Activated CD8-positive, alpha-beta memory T cell treated with anti-CD3 and anti-CD28 coated beads for 36 hours (primary cell): ENCODE results near the gene PCDHGC3. TPM values are rescaled to one million over a fixed set of nuclear protein-coding genes. Genes with fewer than 3 reads are reported as not detected.

Source experiments
- CTCF ChIA-PET: fragments of 350-600 bp; sonication (Branson Sonifier 250); formaldehyde crosslinking; loops from one replicate; lab custom pipeline; 2021; ENCODE audit warnings: antibody characterized with exemption; lab: Charles Lee
- POLR2A ChIA-PET: fragments of 350-600 bp; sonication (Branson Sonifier 250); formaldehyde crosslinking; loops from one replicate; lab custom pipeline; 2021; ENCODE audit warnings: antibody characterized with exemption; lab: Charles Lee
- total RNA-seq, 2 experiments: library from RNA; stranded (reverse); gene quantifications; one replicate each; pipeline ENCODE4 v1.2.3, GENCODE V29; 2021

PCDHGC3 gene
- total RNA-seq, 2 experiments from 2014 or later, result 0.13 TPM; not detected in 1

DNA sequence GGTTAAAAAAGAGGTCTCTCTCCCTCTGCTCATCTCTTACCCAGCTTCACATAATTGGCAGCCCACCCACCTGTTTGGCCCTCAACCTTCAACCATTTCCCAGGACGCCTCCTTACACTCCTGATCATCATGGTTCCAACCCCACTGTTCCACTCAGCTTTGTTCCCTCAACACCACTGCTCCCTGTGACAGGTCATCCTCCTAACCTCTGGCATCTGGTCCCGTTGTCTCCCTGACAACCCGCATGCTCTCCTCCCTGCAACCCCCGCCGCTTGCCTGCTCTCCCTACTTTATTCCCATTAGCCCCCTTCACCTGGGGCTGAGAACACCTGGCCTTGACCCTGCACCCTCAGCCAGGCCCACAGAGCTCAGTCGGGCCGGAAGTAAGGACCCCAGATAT lies 26.0 kb downstream of the PCDHGC3 start:
- ChIA-PET POLR2A (no interaction called here), CTCF (no interaction called here)

DNA sequence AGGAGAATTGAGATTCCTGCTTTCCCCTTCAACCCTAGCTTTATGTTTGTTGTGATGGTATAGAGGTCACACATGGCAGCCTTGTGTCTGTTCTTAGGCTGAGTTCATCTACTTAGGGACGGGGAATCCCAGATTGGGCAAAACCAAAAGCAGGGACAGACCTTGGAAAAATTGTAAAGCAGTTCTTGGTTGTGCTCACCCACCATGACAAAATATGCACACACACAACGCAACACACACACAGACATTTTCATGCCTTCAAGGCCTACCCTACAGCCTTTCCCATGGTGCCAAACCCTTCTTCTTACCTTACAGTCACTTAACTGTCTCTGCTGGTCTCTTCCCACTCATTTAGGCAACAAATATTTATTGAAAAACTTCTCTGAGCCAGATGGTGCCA lies 27.9 kb downstream of the PCDHGC3 start:
- ChIA-PET POLR2A (no interaction called here), CTCF (no interaction called here)

DNA sequence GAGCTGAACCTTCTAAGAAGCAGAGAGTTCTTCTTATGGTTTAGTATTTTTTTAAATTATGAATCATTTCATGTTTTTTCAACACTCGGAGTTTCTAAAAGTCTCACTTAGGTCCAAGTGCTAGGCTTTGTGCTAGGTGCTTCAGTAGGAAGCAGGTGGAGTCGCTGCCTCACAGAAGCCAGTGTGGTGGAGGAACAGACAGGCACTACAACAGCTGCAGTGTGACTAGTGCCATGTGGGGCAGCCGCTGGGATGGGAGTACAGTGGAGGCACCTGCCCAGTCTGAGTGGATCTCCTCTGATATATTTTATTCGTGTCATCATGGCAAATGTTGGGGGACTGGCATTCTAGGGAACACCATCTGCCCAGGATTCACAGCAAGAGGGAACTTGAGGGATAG lies 28.4 kb downstream of the PCDHGC3 start:
- POLR2A ChIA-PET, result no interaction called here
- CTCF ChIA-PET, result interaction anchor here (1.5 kb wide), 1 partner anchor 10 kb away, joined by 3 read pairs; no protein-coding TSS in a partner anchor

DNA sequence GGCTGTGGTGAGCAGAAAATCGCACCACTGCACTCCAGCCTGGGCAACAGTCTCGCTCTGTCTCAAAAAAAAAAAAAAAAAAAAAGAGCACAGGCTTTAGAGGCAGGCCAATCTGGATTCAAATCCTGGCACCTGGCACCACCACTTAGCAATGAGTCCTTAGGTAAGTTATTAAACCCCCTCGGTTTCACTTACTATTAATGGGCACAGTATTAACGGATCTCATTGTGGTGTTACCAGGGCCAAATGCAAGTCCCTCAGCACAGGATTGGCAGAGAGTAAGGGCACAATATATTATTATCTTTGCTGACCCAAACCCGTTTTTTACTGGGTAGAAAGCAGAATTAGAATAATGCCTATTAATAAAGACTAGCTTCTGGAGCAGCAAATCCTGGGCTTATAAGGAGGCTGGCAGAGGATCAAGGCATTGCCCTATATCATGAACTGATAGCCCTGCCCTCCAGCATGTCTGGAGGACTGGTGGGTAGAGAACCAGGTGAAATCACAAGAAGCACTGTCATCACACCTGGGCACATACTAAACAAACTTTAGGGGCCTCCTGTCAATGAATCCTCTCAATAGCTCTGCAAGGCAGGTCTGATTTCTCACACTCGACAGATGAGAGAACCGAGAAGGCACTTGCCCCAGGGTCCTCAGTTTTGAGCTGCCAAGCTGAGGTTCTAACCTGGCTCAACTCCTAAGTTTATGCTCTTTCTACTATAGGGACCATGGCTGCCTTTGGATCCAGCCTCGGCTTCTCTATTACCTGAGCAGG lies 30.8 kb downstream of the PCDHGC3 start:
- ChIA-PET POLR2A (no interaction called here), CTCF (interaction anchor here (0.7 kb wide), 1 partner anchor 13 kb away, joined by 5 read pairs; no protein-coding TSS in a partner anchor)

DNA sequence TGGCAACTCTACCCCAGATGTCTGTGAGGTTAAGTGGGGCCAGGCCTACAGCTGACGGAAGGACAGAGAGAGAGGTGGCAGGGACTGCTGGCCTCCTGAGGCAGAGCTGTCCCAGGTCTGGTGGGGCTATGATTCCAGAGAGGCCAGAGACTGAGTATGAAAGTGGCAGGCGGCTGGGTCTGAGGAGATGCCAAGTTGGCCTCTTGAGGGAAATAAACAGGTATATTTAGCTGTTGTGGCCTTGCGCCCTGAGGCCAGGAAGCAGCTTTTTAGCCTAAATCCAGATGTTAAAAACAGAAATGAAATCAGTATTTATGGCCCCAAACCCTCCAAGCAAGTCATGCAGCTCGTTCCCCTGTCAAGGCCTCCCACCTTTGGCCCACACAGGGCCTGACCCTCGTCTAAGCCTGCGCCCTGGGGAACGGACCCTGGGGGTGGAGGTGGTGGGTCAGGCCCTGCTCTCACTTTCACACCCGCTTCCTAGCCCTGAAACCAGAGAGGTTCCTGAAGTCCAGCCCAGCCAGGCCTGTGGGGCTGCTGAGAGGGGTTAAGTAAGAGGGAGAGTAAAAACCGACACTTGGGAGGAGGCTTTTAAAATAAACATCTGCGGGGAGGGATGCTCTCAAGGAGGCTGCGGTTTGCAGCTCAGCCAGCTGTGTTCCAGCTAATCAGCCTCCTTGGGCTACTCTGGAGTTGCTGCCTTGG lies 31.8 kb downstream of the PCDHGC3 start:
- ChIA-PET CTCF (interaction anchor here (1.3 to 1.8 kb wide), 2 partner anchors 17 to 56 kb away, joined by 4 to 5 read pairs; no protein-coding TSS in a partner anchor), POLR2A (no interaction called here)

DNA sequence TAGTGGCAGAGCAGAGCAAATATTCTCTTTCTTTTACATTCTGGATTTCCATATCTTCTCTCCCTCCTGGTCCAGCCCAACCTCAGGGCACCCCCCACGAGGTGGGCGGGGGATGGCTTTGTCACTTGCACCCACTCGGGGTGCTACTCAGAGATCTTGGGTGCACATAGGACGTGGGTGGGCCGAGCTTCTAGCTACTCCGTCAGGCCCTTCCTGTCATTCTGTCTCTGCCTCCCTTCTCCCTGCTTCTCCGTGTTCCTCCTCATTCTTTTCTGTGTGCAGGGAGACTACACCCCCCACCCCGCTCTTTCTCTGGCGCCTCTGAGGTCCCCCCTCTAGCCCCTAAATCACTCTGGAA lies 32.7 kb downstream of the PCDHGC3 start:
- POLR2A ChIA-PET, result no interaction called here
- CTCF ChIA-PET, result interaction anchor here (1.3 to 1.8 kb wide), 2 partner anchors 16 to 56 kb away, joined by 4 to 5 read pairs; no protein-coding TSS in a partner anchor

DNA sequence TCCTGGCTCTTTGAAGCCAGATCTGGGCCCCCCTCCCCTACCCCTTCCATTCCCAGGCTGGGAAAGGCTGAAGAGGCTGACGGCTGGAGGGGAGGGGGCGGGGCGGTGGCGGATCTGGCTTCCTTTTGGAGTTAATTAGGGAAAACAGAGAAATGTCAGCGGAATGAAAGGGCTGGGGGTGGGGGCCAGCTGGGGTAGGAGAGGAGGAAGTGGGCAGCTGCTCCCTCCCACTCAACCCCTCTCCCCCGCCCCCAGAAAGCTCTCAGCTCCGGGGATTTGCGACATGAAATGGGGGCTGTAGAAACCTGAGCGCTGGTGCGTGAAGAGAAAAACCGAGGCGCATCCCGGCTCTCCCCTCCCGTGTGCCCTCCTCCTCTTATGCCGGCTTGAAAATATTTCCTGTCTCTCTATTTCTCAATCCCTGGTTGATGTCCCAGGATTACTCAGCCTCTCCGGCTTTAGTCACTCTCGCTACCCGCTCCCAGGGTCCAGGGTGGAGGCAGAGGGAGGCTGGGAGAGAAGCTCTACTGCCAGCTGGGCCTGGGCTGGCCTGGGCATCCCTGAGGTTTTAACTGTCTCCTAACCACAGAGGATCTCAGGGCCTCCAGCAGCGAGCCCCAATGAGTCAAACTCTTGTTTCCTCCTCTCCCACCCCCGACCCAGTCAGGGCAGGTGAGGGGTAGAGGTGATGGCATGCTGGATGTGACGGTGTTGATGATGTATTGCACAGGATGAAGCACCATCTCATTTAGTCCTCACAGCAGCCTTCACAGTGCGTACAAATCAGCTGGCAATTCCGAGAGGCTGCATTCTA lies 33.2 kb downstream of the PCDHGC3 start:
- ChIA-PET CTCF (interaction anchor here (1.5 to 1.8 kb wide), 2 partner anchors 55 to 97 kb away, joined by 3 to 5 read pairs; no protein-coding TSS in a partner anchor), POLR2A (interaction anchor here (0.8 kb wide), 1 partner anchor 32 kb away, joined by 3 read pairs; no protein-coding TSS in a partner anchor)

DNA sequence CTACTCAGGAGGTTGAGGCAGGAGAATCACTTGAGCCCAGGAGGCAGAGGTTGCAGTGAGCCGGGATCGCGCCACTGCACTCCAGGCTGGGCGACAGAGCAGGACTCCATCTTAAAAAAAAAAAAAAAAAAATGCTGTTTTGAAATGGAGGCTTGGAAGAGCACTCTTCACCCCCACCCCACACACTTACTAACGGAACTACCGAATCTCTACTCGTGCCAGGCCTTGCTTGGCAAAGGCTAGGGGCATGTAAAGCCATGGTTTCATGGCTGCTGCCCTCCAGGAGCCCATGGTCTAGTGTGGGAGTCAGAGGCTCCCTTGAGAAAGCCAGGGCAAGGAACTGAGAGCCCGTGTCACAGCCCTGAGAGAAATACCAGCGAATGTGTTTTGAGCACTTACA lies 34.4 kb downstream of the PCDHGC3 start:
- POLR2A ChIA-PET, result interaction anchor here (0.7 kb wide), 1 partner anchor 136 kb away, joined by 4 read pairs; no protein-coding TSS in a partner anchor
- CTCF ChIA-PET, result interaction anchor here (0.7 to 1.5 kb wide), 4 partner anchors 54 to 288 kb away, joined by 3 read pairs; no protein-coding TSS in a partner anchor

DNA sequence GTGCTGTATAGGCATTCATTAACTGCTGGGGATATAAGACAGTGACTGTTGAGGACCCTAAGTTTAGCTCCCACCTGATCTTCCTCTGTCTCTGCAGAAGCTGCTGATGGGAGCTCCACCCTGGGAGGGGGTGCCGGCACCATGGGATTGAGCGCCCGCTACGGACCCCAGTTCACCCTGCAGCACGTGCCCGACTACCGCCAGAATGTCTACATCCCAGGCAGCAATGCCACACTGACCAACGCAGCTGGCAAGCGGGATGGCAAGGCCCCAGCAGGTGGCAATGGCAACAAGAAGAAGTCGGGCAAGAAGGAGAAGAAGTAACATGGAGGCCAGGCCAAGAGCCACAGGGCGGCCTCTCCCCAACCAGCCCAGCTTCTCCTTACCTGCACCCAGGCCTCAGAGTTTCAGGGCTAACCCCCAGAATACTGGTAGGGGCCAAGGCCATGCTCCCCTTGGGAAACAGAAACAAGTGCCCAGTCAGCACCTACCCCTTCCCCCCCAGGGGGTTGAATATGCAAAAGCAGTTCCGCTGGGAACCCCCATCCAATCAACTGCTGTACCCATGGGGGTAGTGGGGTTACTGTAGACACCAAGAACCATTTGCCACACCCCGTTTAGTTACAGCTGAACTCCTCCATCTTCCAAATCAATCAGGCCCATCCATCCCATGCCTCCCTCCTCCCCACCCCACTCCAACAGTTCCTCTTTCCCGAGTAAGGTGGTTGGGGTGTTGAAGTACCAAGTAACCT lies 35.3 kb downstream of the PCDHGC3 start:
- CTCF ChIA-PET, result interaction anchor here (0.9 to 1.5 kb wide), 4 partner anchors 13 to 191 kb away, joined by 3 to 4 read pairs (median 3); partner anchors contain the start of gene TAF7
- POLR2A ChIA-PET, result no interaction called here

DNA sequence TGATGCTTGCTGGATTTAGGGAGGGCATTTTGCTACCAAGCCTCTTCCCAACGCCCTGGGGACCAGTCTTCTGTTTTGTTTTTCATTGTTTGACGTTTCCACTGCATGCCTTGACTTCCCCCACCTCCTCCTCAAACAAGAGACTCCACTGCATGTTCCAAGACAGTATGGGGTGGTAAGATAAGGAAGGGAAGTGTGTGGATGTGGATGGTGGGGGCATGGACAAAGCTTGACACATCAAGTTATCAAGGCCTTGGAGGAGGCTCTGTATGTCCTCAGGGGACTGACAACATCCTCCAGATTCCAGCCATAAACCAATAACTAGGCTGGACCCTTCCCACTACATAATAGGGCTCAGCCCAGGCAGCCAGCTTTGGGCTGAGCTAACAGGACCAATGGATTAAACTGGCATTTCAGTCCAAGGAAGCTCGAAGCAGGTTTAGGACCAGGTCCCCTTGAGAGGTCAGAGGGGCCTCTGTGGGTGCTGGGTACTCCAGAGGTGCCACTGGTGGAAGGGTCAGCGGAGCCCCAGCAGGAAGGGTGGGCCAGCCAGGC lies 36.1 kb downstream of the PCDHGC3 start:
- ChIA-PET CTCF (interaction anchor here (0.5 to 2.4 kb wide), 7 partner anchors 12 to 192 kb away, joined by 3 to 9 read pairs (median 4); partner anchors contain the start of genes PCDHGA10 and TAF7), POLR2A (no interaction called here)

DNA sequence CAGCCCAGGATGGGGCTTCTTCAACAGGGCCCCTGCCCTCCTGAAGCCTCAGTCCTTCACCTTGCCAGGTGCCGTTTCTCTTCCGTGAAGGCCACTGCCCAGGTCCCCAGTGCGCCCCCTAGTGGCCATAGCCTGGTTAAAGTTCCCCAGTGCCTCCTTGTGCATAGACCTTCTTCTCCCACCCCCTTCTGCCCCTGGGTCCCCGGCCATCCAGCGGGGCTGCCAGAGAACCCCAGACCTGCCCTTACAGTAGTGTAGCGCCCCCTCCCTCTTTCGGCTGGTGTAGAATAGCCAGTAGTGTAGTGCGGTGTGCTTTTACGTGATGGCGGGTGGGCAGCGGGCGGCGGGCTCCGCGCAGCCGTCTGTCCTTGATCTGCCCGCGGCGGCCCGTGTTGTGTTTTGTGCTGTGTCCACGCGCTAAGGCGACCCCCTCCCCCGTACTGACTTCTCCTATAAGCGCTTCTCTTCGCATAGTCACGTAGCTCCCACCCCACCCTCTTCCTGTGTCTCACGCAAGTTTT lies 36.7 kb downstream of the PCDHGC3 start:
- POLR2A ChIA-PET, result interaction anchor here (0.6 to 1.0 kb wide), 2 partner anchors 28 to 52 kb away, joined by 3 to 4 read pairs; partner anchors contain the start of gene PCDHGC4

DNA sequence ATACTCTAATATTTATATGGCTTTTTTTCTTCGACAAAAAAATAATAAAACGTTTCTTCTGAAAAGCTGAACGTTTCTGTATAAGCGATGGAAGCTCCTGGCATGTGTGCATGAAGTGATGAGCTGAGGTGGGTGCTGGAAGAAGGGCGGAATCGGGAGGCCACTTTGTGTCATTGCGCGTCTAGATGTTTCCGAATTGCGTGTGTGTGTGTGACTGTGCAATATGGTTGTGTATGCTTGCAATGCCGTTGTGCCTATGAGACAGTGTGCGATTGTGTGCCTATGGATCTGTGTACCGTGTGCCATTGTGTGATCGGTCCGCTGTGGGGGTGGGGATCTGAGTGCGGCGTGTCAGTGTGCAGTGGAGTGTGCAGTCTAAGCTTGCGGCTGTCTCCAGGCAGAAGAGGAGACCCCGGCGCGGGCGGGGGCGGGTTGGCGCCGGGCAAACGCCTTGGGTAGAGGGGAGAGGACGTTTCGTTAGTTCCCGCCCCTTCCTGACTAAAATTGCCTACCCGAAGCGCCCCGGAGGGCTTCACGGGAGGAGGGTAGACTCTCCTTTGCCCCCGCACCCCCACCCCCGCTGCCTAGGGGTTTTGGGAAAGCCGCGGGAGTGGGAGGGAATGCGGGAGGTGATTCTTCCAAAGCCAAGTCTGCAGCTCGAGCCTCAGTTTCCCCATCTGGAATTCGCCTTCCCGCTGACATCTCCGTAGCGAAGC lies 37.3 kb downstream of the PCDHGC3 start:
- ChIA-PET CTCF (interaction anchor here (0.6 to 2.4 kb wide), 16 partner anchors 8 to 184 kb away, joined by 3 to 9 read pairs (median 4); partner anchors contain the start of genes PCDHGA1, PCDHGA10, PCDHGA12 and PCDHGA2), POLR2A (interaction anchor here (0.6 to 1.0 kb wide), 3 partner anchors 28 to 161 kb away, joined by 3 to 4 read pairs (median 3); partner anchors contain the start of gene PCDHGC4)

More for the DNA sequence above, 36.7 kb downstream of the PCDHGC3 start:
- CTCF ChIA-PET, result interaction anchor here (0.5 to 2.4 kb wide), 17 partner anchors 9 to 192 kb away, joined by 3 to 9 read pairs (median 4); partner anchors contain the start of genes PCDHGA1, PCDHGA10, PCDHGA12 and PCDHGA2

DNA sequence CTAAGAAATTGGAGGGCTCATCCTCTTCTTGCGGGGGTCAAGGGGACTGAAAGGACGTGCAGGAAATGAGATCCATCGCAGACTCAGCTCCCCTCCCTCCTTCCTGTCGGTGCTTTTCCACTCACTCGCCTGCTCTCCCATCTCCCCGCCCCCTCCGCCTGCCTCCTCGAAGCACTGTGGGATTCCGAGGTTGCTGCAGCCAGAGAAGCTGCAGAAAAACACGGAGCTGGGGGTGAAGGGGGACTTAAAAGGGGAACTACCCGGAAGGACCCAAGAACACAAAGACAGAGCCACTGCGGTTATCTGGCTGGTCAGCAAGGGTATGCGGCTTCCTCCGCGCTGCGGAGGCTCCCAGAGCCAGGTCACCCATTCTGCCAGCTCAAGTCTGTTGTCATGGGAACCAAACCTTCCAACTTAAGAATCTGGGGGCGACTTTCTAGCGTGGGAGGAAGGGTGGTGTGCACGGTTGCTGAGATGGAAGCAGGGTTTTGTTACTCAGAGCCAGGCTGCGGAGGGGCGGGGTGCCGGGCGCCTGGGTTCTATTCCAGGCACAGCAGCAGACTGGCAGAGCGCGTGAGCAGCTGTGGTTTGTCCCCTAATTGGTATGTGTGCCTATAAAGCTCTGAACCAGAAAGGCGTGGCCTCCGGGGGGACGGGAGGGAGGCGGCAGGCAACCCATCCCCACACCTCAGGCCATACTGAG lies 38.0 kb downstream of the PCDHGC3 start:
- ChIA-PET CTCF (interaction anchor here (1.1 to 2.4 kb wide), 8 partner anchors 9 to 101 kb away, joined by 3 to 9 read pairs (median 4); partner anchors contain the start of genes PCDHGA10, PCDHGA12 and PCDHGB7), POLR2A (interaction anchor here (0.8 kb wide), 1 partner anchor 161 kb away, joined by 3 read pairs; no protein-coding TSS in a partner anchor)

DNA sequence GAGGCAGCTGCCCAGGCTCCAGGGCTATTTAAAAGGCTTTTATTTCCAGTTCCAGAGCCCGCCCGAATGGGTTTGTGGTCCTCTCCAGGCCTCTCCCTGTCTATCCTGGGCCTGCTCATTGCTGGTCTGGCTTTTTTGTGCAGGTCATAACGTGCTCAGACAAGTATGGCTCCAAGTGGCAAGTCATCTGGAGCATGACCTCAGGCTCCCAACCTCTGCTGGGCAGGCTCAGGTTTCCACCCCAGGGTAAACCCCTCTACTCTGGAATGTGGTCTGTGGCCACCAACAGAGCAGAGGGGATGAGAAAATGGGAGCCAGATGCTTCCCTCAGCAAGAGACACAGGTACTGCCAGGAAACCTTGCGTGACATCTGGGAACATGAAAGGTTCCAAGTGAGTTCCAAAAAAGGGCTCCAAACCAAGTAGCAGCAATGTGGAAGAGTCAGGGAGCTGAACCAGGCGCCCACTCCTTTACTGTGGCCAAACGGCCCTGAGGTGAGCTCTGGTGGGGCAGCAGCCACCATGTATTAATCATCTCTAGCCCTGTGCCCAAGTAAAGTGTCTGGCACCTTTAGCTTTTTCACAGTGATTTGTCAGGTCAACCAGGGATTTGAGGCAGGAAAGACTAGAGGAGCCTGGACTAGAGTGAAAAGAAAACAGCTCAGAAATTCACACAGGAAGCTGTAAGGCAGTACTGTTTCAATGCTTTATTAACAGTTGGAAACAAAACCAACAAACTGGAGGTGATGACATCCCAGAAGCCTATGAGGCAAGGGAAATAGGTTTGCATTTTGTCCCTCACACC lies 38.8 kb downstream of the PCDHGC3 start:
- POLR2A ChIA-PET, result no interaction called here
- CTCF ChIA-PET, result interaction anchor here (0.7 to 1.8 kb wide), 6 partner anchors 9 to 99 kb away, joined by 3 to 4 read pairs (median 3); partner anchors contain the start of genes PCDHGA12 and PCDHGB7

DNA sequence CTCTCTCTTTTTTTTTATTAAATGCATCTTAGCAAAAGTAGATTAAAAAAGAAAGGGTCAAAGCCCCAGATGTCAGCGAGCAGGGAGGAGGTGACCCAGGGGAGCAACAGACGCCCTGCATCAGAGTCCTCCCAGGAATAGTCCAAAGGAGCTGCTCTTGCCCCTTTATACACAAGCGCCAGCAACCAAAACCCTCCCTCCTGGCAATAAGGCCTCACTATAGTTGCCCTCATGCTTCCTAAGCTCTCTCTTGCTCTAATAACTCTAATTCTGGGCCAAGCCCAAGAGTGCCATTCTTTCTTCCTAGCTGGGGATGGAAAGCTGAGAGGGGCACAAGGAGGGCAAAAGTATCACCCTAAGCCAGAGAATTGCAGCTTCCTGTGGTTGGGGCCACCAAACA lies 39.4 kb downstream of the PCDHGC3 start:
- POLR2A ChIA-PET, result no interaction called here
- CTCF ChIA-PET, result interaction anchor here (1.0 to 1.1 kb wide), 2 partner anchors 9 to 99 kb away, joined by 3 read pairs; no protein-coding TSS in a partner anchor
